CD4-positive, alpha-beta T cell (primary cell): ENCODE data around the gene NOL11. TPM values are rescaled to one million over a fixed set of nuclear protein-coding genes. Genes with fewer than 3 reads are reported as not detected.

Experiments used
- ATAC-seq: fragments of 200-7000 bp; cut with Tn5 transposase; one replicate; pipeline ENCODE4 v1.10.0; 2022; ENCODE audit warnings: mild to moderate bottlenecking; ENCODE audit not compliant: poor library complexity
- CTCF ChIA-PET: fragments of 350-600 bp; sonication (Branson Sonifier 250); formaldehyde crosslinking; loops from one replicate; lab custom pipeline; 2021; ENCODE audit warnings: antibody characterized with exemption, inconsistent platforms; lab: Charles Lee
- POLR2A ChIA-PET: fragments of 350-600 bp; sonication (Branson Sonifier 250); formaldehyde crosslinking; loops from one replicate; lab custom pipeline; 2021; ENCODE audit warnings: antibody characterized with exemption, inconsistent platforms; lab: Charles Lee
- DNase-seq, 14 experiments: peaks; one replicate each; pipeline ENCODE4 v3.0.0-alpha.2; 2013 to 2020; ENCODE audit warnings: mixed read lengths in 2 of 14
- H3K27ac ChIP-seq, 2 donors: one replicate each; pipeline versions ENCODE4 v1.5.1 to v1.7.0; 2013; ENCODE audit warnings: low read length in 2 of 2, low read depth in 1 of 2, mild to moderate bottlenecking in 1 of 2
- H3K27me3 ChIP-seq, 2 experiments: 1 replicate in 1 of 2; 2 replicates in 1 of 2; pipeline versions ENCODE4 v1.6.1 to v1.7.0; 2013; ENCODE audit warnings: low read length in 2 of 2, control low read depth in 1 of 2, mild to moderate bottlenecking in 1 of 2, moderate library complexity in 1 of 2; ENCODE audit not compliant: insufficient read depth in 2 of 2, control insufficient read depth in 1 of 2
- H3K36me3 ChIP-seq: one replicate; pipeline ENCODE4 v1.6.1; 2013; ENCODE audit warnings: low read length, control low read depth; ENCODE audit not compliant: insufficient read depth
- H3K4me1 ChIP-seq: one replicate; pipeline ENCODE4 v1.6.1; 2013; ENCODE audit warnings: low read length, control low read depth; ENCODE audit not compliant: insufficient read depth
- H3K4me3 ChIP-seq: one replicate; pipeline ENCODE4 v1.5.1; 2013; ENCODE audit warnings: mild to moderate bottlenecking, low read length, moderate library complexity
- H3K9me3 ChIP-seq, 2 experiments: 1 replicate in 1 of 2; 2 replicates in 1 of 2; pipeline versions ENCODE4 v1.6.1 to v1.7.0; 2013; ENCODE audit warnings: low read length in 2 of 2, mild to moderate bottlenecking in 2 of 2, control low read depth in 1 of 2, moderate library complexity in 1 of 2; ENCODE audit not compliant: control insufficient read depth in 1 of 2, insufficient read depth in 1 of 2
- H3K27ac Mint-ChIP-seq: one replicate; pipeline ENCODE4 v1.8.0; 2020; ENCODE audit warnings: mixed read lengths
- H3K27me3 Mint-ChIP-seq: one replicate; pipeline ENCODE4 v1.8.0; 2021; ENCODE audit warnings: mixed read lengths
- H3K36me3 Mint-ChIP-seq: one replicate; pipeline ENCODE4 v1.8.0; 2021; ENCODE audit warnings: low read depth, mixed read lengths
- H3K4me1 Mint-ChIP-seq: one replicate; pipeline ENCODE4 v1.8.0; 2021; ENCODE audit warnings: low read depth, mixed read lengths
- H3K4me3 Mint-ChIP-seq: one replicate; pipeline ENCODE4 v1.8.0; 2020; ENCODE audit warnings: mild to moderate bottlenecking, mixed read lengths
- H3K9me3 Mint-ChIP-seq: one replicate; pipeline ENCODE4 v1.8.0; 2020; ENCODE audit warnings: mixed read lengths
- intact Hi-C, 2 experiments: fragments of 100-400 bp; cut with DNase I in 1 of 2; cut with micrococcal nuclease in 1 of 2; formaldehyde crosslinking; loops; one replicate each; pipeline versions ENCODE4 v1.15.1 to v1.9.0; 2023 to 2025; cut with DNase I, micrococcal nuclease
- total RNA-seq, 174 experiments: library from RNA in 2 of 174; stranded (reverse) in 2 of 174; gene quantifications; one replicate each; pipeline ENCODE4 v1.2.3 and lab custom pipeline; 2021 to 2026
- TF ChIP-seq, protein P1 (sequence below): fragments of 200-600 bp; IDR thresholded peaks from one replicate; pipeline ENCODE4 v1.8.0; 2022; ENCODE audit warnings: antibody characterized with exemption, mild to moderate bottlenecking

Gene NOL11
- total RNA-seq, 2 experiments from 2014 or later: 89.1 to 91.2 TPM

- no peak overlapping the region for H3K27ac ChIP-seq
- H3K27ac Mint-ChIP-seq: no peak overlapping the region
- H3K36me3 Mint-ChIP-seq: no peaks in the 10 kb centered on the region
- H3K4me3 Mint-ChIP-seq: no peak overlapping the region
- intact Hi-C loops: loop anchor here in 1 of 2 experiments (5.0 to 10.0 kb wide), 2 partner anchors 465 to 533 kb away; partner anchors contain the start of genes AMZ2 and HELZ
- POLR2A ChIA-PET: no interaction called here
- H3K4me1 Mint-ChIP-seq: peaks cover 5% of the 10 kb centered on the region
- no peaks in the 10 kb centered on the region for H3K36me3 ChIP-seq
- H3K27me3 ChIP-seq: no peaks in the 10 kb centered on the region
- ATAC-seq (no peak), DNase-seq (no peak)
- H3K27me3 Mint-ChIP-seq: peaks cover 12% of the 10 kb centered on the region
- peaks cover 1% of the 10 kb centered on the region for H3K4me1 ChIP-seq
- no peaks in the 10 kb centered on the region for H3K9me3 Mint-ChIP-seq
- CTCF ChIA-PET: interaction anchor here (0.6 kb wide), 1 partner anchor 38 kb away, joined by 3 read pairs; no protein-coding TSS in a partner anchor
- TF ChIP-seq, protein P1, sequence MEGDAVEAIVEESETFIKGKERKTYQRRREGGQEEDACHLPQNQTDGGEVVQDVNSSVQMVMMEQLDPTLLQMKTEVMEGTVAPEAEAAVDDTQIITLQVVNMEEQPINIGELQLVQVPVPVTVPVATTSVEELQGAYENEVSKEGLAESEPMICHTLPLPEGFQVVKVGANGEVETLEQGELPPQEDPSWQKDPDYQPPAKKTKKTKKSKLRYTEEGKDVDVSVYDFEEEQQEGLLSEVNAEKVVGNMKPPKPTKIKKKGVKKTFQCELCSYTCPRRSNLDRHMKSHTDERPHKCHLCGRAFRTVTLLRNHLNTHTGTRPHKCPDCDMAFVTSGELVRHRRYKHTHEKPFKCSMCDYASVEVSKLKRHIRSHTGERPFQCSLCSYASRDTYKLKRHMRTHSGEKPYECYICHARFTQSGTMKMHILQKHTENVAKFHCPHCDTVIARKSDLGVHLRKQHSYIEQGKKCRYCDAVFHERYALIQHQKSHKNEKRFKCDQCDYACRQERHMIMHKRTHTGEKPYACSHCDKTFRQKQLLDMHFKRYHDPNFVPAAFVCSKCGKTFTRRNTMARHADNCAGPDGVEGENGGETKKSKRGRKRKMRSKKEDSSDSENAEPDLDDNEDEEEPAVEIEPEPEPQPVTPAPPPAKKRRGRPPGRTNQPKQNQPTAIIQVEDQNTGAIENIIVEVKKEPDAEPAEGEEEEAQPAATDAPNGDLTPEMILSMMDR: no peak
- no peaks in the 10 kb centered on the region for H3K9me3 ChIP-seq
- H3K4me3 ChIP-seq: no peak overlapping the region
Measured at GRCh38 chr17:67711916-67712315, 5.8 kb upstream of the NOL11 start.

GRCh38 chr17:67712375-67712774 lies 5.4 kb upstream of the NOL11 start:
- TF ChIP-seq, protein P1: no peak

GRCh38 chr17:67713169-67713568 lies 4.6 kb upstream of the NOL11 start:
- POLR2A ChIA-PET: no interaction called here
- intact Hi-C loops: loop anchor here in 1 of 2 experiments (5.0 to 10.0 kb wide), 2 partner anchors 466 to 532 kb away; partner anchors contain the start of genes AMZ2 and HELZ
- Mint-ChIP-seq H3K4me1 (peaks cover 17% of the 10 kb centered on the region), H3K36me3 (peaks cover 8% of the 10 kb centered on the region), H3K27me3 (peaks cover 12% of the 10 kb centered on the region), H3K4me3 (no peak overlapping the region), H3K27ac (no peak overlapping the region), H3K9me3 (no peaks in the 10 kb centered on the region)
- no peaks in the 10 kb centered on the region for H3K9me3 ChIP-seq
- no peak overlapping the region for H3K4me3 ChIP-seq
- DNase-seq (no peak), ATAC-seq (no peak)
- H3K4me1 ChIP-seq: peaks cover 7% of the 10 kb centered on the region
- no peaks in the 10 kb centered on the region for H3K36me3 ChIP-seq
- H3K27me3 ChIP-seq: no peaks in the 10 kb centered on the region
- CTCF ChIA-PET: interaction anchor here (0.7 kb wide), 1 partner anchor 1097 kb away, joined by 3 read pairs; no protein-coding TSS in a partner anchor
- no peak overlapping the region for H3K27ac ChIP-seq
- TF ChIP-seq, protein P1: no peak

More at GRCh38 chr17:67712375-67712774, 5.4 kb upstream of the NOL11 start:
- Mint-ChIP-seq H3K36me3 (no peaks in the 10 kb centered on the region), H3K4me1 (peaks cover 9% of the 10 kb centered on the region), H3K4me3 (no peak overlapping the region), H3K9me3 (no peaks in the 10 kb centered on the region), H3K27me3 (peaks cover 12% of the 10 kb centered on the region), H3K27ac (no peak overlapping the region)
- ATAC-seq (no peak), DNase-seq (no peak)
- H3K27me3 ChIP-seq: no peaks in the 10 kb centered on the region
- H3K4me1 ChIP-seq: peaks cover 5% of the 10 kb centered on the region
- intact Hi-C loops: loop anchor here in 1 of 2 experiments (5.0 to 10.0 kb wide), 2 partner anchors 465 to 532 kb away; partner anchors contain the start of genes AMZ2 and HELZ
- no peak overlapping the region for H3K27ac ChIP-seq
- no peaks in the 10 kb centered on the region for H3K9me3 ChIP-seq
- CTCF ChIA-PET: interaction anchor here (0.6 to 0.7 kb wide), 2 partner anchors 38 to 1096 kb away, joined by 3 read pairs; no protein-coding TSS in a partner anchor
- H3K4me3 ChIP-seq: no peak overlapping the region
- POLR2A ChIA-PET: no interaction called here
- H3K36me3 ChIP-seq: no peaks in the 10 kb centered on the region
